KMS-11 (cell line): ENCODE measurements around the gene IDNK.

Experiments
- H2AFZ ChIP-seq: fragments of 200-600 bp; sonication (generic); 2 replicates; pipeline ENCODE4 v1.6.1; 2016; ENCODE audit warnings: antibody characterized with exemption, mixed run types, low read depth
- H3K27ac ChIP-seq: fragments of 200-600 bp; sonication (generic); 2 replicates; pipeline ENCODE4 v1.6.1; 2016; ENCODE audit warnings: mild to moderate bottlenecking, mixed run types
- H3K27me3 ChIP-seq: fragments of 200-600 bp; sonication (generic); 2 replicates; pipeline ENCODE4 v1.6.1; 2017; ENCODE audit warnings: mild to moderate bottlenecking, low read depth, mixed run types, moderate library complexity; ENCODE audit not compliant: insufficient read depth
- H3K36me3 ChIP-seq: fragments of 200-600 bp; sonication (generic); 2 replicates; pipeline ENCODE4 v1.6.1; 2017; ENCODE audit warnings: mild to moderate bottlenecking, mixed run types; ENCODE audit not compliant: insufficient read depth
- H3K4me1 ChIP-seq: fragments of 200-600 bp; sonication (generic); 2 replicates; pipeline ENCODE4 v1.6.1; 2016; ENCODE audit warnings: mild to moderate bottlenecking, low read depth, mixed run types; ENCODE audit not compliant: poor library complexity, severe bottlenecking
- H3K4me2 ChIP-seq: fragments of 200-600 bp; sonication (generic); 2 replicates; pipeline ENCODE4 v1.7.0; 2016; ENCODE audit warnings: mild to moderate bottlenecking, mixed run types
- H3K4me3 ChIP-seq: fragments of 200-600 bp; sonication (generic); IDR thresholded peaks from 2 replicates; pipeline ENCODE4 v1.6.1; 2017; ENCODE audit warnings: low read depth, low read length, mixed read lengths; ENCODE audit not compliant: insufficient read depth
- H3K79me2 ChIP-seq: fragments of 200-600 bp; sonication (generic); 2 replicates; pipeline ENCODE4 v1.6.1; 2016; ENCODE audit warnings: low read depth, mixed run types; ENCODE audit not compliant: insufficient read depth
- H3K9ac ChIP-seq: fragments of 200-600 bp; sonication (generic); 2 replicates; pipeline ENCODE4 v1.6.1; 2016; ENCODE audit warnings: mild to moderate bottlenecking, mixed run types
- H4K20me1 ChIP-seq: fragments of 200-600 bp; sonication (generic); 2 replicates; pipeline ENCODE4 v1.6.1; 2016; ENCODE audit warnings: mild to moderate bottlenecking, mixed run types; ENCODE audit not compliant: insufficient read depth
- CTCF ChIP-seq: fragments of 200-600 bp; sonication (generic); conservative IDR thresholded peaks from 2 replicates; pipeline ENCODE4 v1.6.1; 2017; ENCODE audit warnings: low read depth, mild to moderate bottlenecking, antibody characterized with exemption, low read length, moderate library complexity, mixed read lengths

Gene IDNK

GRCh38 chr9:83681490-83681889 lies 58.5 kb downstream of the IDNK start:
- no peak overlapping the region for H2AFZ ChIP-seq
- H3K4me2 ChIP-seq = no peak overlapping the region
- TF ChIP-seq CTCF = no peak
- peaks cover 21% of the 10 kb centered on the region for H4K20me1 ChIP-seq
- H3K27me3 ChIP-seq = no peaks in the 10 kb centered on the region
- H3K4me3 ChIP-seq = no peak overlapping the region
- H3K9ac ChIP-seq = no peak overlapping the region
- H3K79me2 ChIP-seq = peaks cover 68% of the 10 kb centered on the region
- H3K27ac ChIP-seq = no peak overlapping the region
- H3K36me3 ChIP-seq = no peaks in the 10 kb centered on the region; the same call in 1 of the 2 replicates
- no peaks in the 10 kb centered on the region for H3K4me1 ChIP-seq

- Histone ChIP-seq H4K20me1 (peaks cover 85% of the 10 kb centered on the region), H3K9ac (no peak overlapping the region), H3K4me2 (no peak overlapping the region)
Measured at GRCh38 chr9:83688921-83689320, 66.0 kb downstream of the IDNK start.

GRCh38 chr9:83691492-83691891 lies 68.5 kb downstream of the IDNK start:
- Histone ChIP-seq H3K4me1 (peaks cover 19% of the 10 kb centered on the region), H3K4me2 (no peak overlapping the region), H3K27me3 (no peaks in the 10 kb centered on the region), H3K27ac (no peak overlapping the region), H4K20me1 (peaks cover 89% of the 10 kb centered on the region), H3K9ac (no peak overlapping the region), H3K4me3 (no peak overlapping the region), H2AFZ (no peak overlapping the region), H3K79me2 (peaks cover 98% of the 10 kb centered on the region), H3K36me3 (no peaks in the 10 kb centered on the region)
- TF ChIP-seq CTCF = no peak

More at GRCh38 chr9:83688921-83689320, 66.0 kb downstream of the IDNK start:
- Histone ChIP-seq H3K36me3 (no peaks in the 10 kb centered on the region), H2AFZ (no peak overlapping the region), H3K27me3 (no peaks in the 10 kb centered on the region), H3K4me1 (peaks cover 19% of the 10 kb centered on the region), H3K27ac (no peak overlapping the region), H3K4me3 (no peak overlapping the region), H3K79me2 (peaks cover 98% of the 10 kb centered on the region)
- TF ChIP-seq CTCF = no peak
